SK-N-SH treated with all-trans-retinoic acid at 6 μM for 48 hours (cell line): ENCODE data around the gene ATP13A2.

ENCODE experiments used
- ATAC-seq: fragments of 200-7000 bp; cut with Tn5 transposase; 3 replicates; pipeline ENCODE4 v1.9.1; 2020; ENCODE audit warnings: mild to moderate bottlenecking, moderate library complexity
- ARNTL ChIP-seq: fragments of 450-650 bp; formaldehyde crosslinking; IDR thresholded peaks from 2 replicates; pipeline ENCODE4 v1.5.0; 2020; ENCODE audit warnings: low read depth, mild to moderate bottlenecking, moderate library complexity, borderline replicate concordance
- BACH2 ChIP-seq: fragments of 250-450 bp; sonication (Bioruptor Pico); IDR thresholded peaks from 2 replicates; pipeline ENCODE4 v1.9.0; 2021; ENCODE audit warnings: mild to moderate bottlenecking, borderline replicate concordance
- CREB5 ChIP-seq: fragments of 250-450 bp; sonication (Bioruptor Pico); IDR thresholded peaks from 2 replicates; pipeline ENCODE4 v1.5.1; 2020; ENCODE audit warnings: low read depth, mild to moderate bottlenecking, moderate library complexity
- CSDC2 ChIP-seq: fragments of 250-450 bp; sonication (Bioruptor Pico); IDR thresholded peaks from 2 replicates; pipeline ENCODE4 v1.5.0; 2020; ENCODE audit warnings: mild to moderate bottlenecking, moderate library complexity
- ESRRG ChIP-seq: fragments of 250-450 bp; sonication (Bioruptor Pico); IDR thresholded peaks from 2 replicates; pipeline ENCODE4 v1.6.1; 2021; ENCODE audit warnings: mild to moderate bottlenecking
- GLIS3 ChIP-seq: fragments of 250-450 bp; sonication (Bioruptor Pico); IDR thresholded peaks from 2 replicates; pipeline ENCODE4 v1.5.0; 2020; ENCODE audit warnings: mild to moderate bottlenecking, moderate library complexity
- ISL1 ChIP-seq: fragments of 250-450 bp; sonication (Bioruptor Pico); IDR thresholded peaks from 2 replicates; pipeline ENCODE4 v2.1.2; 2022; ENCODE audit warnings: mild to moderate bottlenecking, moderate library complexity
- OSR1 ChIP-seq: fragments of 250-450 bp; sonication (Bioruptor Pico); IDR thresholded peaks from 2 replicates; pipeline ENCODE4 v1.8.0; 2022; ENCODE audit warnings: moderate library complexity, mild to moderate bottlenecking, inconsistent platforms
- POU6F1 ChIP-seq: fragments of 250-450 bp; sonication (Bioruptor Pico); IDR thresholded peaks from 2 replicates; pipeline ENCODE4 v1.8.0; 2021; ENCODE audit warnings: low read depth, mild to moderate bottlenecking, moderate library complexity, borderline replicate concordance
- PPARA ChIP-seq: fragments of 250-450 bp; sonication (Bioruptor Pico); IDR thresholded peaks from 2 replicates; pipeline ENCODE4 v1.5.0; 2020; ENCODE audit warnings: mild to moderate bottlenecking, borderline replicate concordance
- RARB ChIP-seq: fragments of 250-450 bp; sonication (Bioruptor Pico); IDR thresholded peaks from 2 replicates; pipeline ENCODE4 v1.8.0; 2021; ENCODE audit warnings: mild to moderate bottlenecking, moderate library complexity
- SNAI2 ChIP-seq: fragments of 250-450 bp; sonication (Bioruptor Pico); IDR thresholded peaks from 2 replicates; pipeline ENCODE4 v1.5.0; 2020; ENCODE audit warnings: mild to moderate bottlenecking, moderate library complexity
- TCF4 ChIP-seq: fragments of 250-450 bp; sonication (Bioruptor Pico); IDR thresholded peaks from 2 replicates; pipeline ENCODE4 v1.8.0; 2021; ENCODE audit warnings: mild to moderate bottlenecking, moderate library complexity, borderline replicate concordance
- TOX ChIP-seq: fragments of 250-450 bp; sonication (Bioruptor Pico); IDR thresholded peaks from 2 replicates; pipeline ENCODE4 v1.8.0; 2021; ENCODE audit warnings: mild to moderate bottlenecking, moderate library complexity, borderline replicate concordance
- TSHZ2 ChIP-seq: fragments of 250-450 bp; sonication (Bioruptor Pico); IDR thresholded peaks from 2 replicates; pipeline ENCODE4 v1.5.0; 2020; ENCODE audit warnings: mild to moderate bottlenecking, moderate library complexity
- ZC3H10 ChIP-seq: fragments of 250-450 bp; sonication (Bioruptor Pico); IDR thresholded peaks from 2 replicates; pipeline ENCODE4 v1.5.1; 2021; ENCODE audit warnings: mild to moderate bottlenecking, moderate library complexity
- ZFP3 ChIP-seq: fragments of 250-450 bp; sonication (Bioruptor Pico); IDR thresholded peaks from 2 replicates; pipeline ENCODE4 v1.5.0; 2020; ENCODE audit warnings: mild to moderate bottlenecking, moderate library complexity
- ZFP30 ChIP-seq: fragments of 450-650 bp; formaldehyde crosslinking; IDR thresholded peaks from 2 replicates; pipeline ENCODE4 v1.5.0; 2022; ENCODE audit warnings: mild to moderate bottlenecking, moderate library complexity
- ZNF565 ChIP-seq: fragments of 450-650 bp; formaldehyde crosslinking; conservative IDR thresholded peaks from 2 replicates; pipeline ENCODE4 v1.5.0; 2020; ENCODE audit warnings: low read depth, mild to moderate bottlenecking, moderate library complexity
- ZNF70 ChIP-seq: fragments of 450-650 bp; formaldehyde crosslinking; IDR thresholded peaks from 2 replicates; pipeline ENCODE4 v1.5.0; 2020; ENCODE audit warnings: mild to moderate bottlenecking, moderate library complexity
- TF ChIP-seq, protein P1 (sequence below): fragments of 250-450 bp; sonication (Bioruptor Pico); IDR thresholded peaks from 2 replicates; pipeline ENCODE4 v1.5.1; 2021; ENCODE audit warnings: mild to moderate bottlenecking, moderate library complexity

Gene ATP13A2

GRCh38 chr1:16973215-16973614 lies 38.5 kb downstream of the ATP13A2 start (continued):
- TF ChIP-seq POU6F1 (CRISPR knock-in tag) = no peak

GRCh38 chr1:16972189-16972895 lies 39.4 kb downstream of the ATP13A2 start:
- ATAC-seq = no peak
- TF ChIP-seq CREB5 (CRISPR knock-in tag) (no peak), ZNF70 (CRISPR knock-in tag) (no peak), PPARA (CRISPR knock-in tag) (no peak)

DNA sequence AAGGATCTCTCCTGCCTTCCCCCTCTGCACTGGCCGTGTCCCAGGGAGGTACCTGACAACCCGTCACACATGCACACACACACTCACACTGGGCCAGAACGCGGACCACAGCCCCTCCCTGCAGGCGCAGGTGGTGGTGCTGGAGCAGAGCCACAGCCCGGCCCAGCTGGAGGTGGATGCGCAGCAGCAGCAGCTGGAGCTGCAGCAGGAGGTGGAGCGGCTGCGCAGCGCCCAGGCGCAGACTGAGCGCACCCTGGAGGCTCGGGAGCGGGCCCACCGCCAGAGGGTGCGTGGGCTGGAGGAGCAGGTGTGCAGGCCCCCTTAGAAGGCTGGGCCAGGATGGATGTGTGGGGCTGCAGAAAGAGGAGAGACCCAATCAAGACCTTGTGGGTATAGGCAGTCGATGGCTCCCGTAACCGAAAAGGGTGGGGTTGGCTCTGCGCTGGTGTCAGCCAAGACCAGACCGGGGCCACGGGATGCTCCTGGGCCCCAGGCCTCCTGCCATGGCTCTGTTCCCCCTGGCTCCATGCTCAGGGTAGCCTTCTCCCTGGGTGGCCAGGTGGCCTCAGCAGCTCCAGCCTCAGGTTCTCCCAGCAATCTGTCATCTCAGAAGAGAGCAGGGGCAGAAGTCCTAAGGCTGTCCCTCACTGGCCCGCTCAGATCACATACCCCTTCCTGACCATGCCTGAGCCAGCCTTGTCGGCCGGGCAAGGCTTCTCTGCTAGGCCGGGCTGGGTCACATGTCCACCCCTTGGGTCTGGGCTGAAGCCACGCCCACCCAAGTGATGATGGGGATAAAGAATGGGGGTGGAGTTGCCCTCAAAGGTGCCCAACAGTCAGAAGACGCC lies 40.2 kb downstream of the ATP13A2 start:
- peak; percentile 33 for ATAC-seq
- TF ChIP-seq TOX (CRISPR knock-in tag) = no peak
- TF ChIP-seq SNAI2 (CRISPR knock-in tag) = no peak
- TF ChIP-seq TCF4 (CRISPR knock-in tag) = no peak
- no peak for TF ChIP-seq GLIS3
- no peak for TF ChIP-seq ESRRG (CRISPR knock-in tag)
- TF ChIP-seq ZNF565 = no peak
- TF ChIP-seq ZFP30 (CRISPR knock-in tag) = no peak
- no peak for TF ChIP-seq CREB5 (CRISPR knock-in tag)
- TF ChIP-seq ZFP3 (CRISPR knock-in tag) = no peak

DNA sequence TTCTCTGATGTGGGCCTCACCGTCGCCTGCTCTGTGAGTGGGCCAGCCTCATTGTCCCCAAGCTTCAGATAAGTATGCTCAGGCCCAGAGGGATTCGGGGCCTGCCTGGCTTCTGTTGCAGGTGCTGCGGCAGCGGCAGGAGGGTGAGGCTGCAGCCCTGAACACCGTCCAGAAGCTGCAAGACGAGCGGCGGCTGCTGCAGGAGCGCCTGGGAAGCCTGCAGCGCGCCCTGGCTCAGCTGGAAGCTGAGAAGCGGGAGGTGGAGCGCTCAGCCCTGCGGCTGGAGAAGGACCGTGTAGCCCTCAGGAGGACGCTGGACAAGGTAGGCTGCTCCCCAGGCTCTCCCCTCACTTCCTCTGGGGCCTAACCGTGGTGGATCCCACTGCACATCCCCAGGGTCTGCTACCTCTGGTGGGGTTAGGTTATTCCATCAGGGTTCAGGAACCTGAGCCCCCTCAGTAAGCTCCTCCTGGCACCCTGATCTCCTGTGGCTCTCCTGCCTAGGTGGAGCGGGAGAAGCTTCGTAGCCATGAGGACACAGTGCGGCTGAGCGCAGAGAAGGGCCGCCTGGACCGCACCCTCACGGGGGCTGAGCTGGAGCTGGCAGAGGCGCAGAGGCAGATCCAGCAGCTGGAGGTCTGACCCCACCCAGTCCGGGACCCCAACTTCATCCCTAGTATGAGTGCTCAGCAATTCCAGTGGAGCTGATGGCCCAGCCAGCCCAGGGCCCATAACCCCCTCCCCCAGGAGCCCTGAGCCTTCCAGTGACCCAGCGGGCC lies 41.4 kb downstream of the ATP13A2 start:
- no peak for TF ChIP-seq ISL1 (CRISPR knock-in tag)
- no peak for TF ChIP-seq ARNTL (CRISPR knock-in tag)
- no peak for TF ChIP-seq TOX (CRISPR knock-in tag)
- TF ChIP-seq TSHZ2 (CRISPR knock-in tag) = no peak
- TF ChIP-seq POU6F1 (CRISPR knock-in tag) = no peak
- TF ChIP-seq GLIS3 = no peak
- no peak for TF ChIP-seq ZFP30 (CRISPR knock-in tag)
- TF ChIP-seq ZC3H10 (CRISPR knock-in tag) = no peak
- no peak for TF ChIP-seq TCF4 (CRISPR knock-in tag)
- TF ChIP-seq ESRRG (CRISPR knock-in tag) = no peak
- no peak for TF ChIP-seq CSDC2 (CRISPR knock-in tag)
- no peak for TF ChIP-seq OSR1
- TF ChIP-seq ZNF70 (CRISPR knock-in tag) = no peak
- TF ChIP-seq BACH2 (CRISPR knock-in tag) = no peak
- no peak for TF ChIP-seq SNAI2 (CRISPR knock-in tag)
- TF ChIP-seq RARB = no peak
- no peak for TF ChIP-seq PPARA (CRISPR knock-in tag)
- TF ChIP-seq CREB5 (CRISPR knock-in tag) = no peak
- TF ChIP-seq, protein P1, sequence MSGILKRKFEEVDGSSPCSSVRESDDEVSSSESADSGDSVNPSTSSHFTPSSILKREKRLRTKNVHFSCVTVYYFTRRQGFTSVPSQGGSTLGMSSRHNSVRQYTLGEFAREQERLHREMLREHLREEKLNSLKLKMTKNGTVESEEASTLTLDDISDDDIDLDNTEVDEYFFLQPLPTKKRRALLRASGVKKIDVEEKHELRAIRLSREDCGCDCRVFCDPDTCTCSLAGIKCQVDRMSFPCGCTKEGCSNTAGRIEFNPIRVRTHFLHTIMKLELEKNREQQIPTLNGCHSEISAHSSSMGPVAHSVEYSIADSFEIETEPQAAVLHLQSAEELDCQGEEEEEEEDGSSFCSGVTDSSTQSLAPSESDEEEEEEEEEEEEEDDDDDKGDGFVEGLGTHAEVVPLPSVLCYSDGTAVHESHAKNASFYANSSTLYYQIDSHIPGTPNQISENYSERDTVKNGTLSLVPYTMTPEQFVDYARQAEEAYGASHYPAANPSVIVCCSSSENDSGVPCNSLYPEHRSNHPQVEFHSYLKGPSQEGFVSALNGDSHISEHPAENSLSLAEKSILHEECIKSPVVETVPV (CRISPR knock-in tag) = no peak
- no peak for ATAC-seq
